ENCODE results near the gene C2orf72.

C2orf72 gene

DNA sequence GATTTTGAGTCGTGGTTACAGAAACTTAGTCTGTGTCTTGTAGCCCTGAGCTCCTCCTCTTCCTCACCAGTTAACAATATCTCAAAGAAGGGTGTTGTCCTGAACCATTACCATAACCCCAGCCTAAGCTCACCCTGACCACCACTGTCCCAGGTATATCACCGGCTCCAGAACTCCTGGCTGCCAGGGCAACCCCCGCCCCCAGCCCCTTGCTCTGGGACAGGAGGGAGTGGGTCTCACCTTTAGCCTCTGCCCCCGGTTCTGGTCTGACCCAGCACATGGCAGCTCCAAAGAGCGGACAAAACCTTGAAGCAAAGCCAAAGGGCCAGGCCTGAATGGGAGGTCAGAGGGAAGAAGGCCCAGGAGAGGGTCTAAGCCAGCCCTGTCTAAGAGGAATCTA lies 13.8 kb downstream of the C2orf72 start:
- no peak overlapping the region for H3K27ac ChIP-seq

DNA sequence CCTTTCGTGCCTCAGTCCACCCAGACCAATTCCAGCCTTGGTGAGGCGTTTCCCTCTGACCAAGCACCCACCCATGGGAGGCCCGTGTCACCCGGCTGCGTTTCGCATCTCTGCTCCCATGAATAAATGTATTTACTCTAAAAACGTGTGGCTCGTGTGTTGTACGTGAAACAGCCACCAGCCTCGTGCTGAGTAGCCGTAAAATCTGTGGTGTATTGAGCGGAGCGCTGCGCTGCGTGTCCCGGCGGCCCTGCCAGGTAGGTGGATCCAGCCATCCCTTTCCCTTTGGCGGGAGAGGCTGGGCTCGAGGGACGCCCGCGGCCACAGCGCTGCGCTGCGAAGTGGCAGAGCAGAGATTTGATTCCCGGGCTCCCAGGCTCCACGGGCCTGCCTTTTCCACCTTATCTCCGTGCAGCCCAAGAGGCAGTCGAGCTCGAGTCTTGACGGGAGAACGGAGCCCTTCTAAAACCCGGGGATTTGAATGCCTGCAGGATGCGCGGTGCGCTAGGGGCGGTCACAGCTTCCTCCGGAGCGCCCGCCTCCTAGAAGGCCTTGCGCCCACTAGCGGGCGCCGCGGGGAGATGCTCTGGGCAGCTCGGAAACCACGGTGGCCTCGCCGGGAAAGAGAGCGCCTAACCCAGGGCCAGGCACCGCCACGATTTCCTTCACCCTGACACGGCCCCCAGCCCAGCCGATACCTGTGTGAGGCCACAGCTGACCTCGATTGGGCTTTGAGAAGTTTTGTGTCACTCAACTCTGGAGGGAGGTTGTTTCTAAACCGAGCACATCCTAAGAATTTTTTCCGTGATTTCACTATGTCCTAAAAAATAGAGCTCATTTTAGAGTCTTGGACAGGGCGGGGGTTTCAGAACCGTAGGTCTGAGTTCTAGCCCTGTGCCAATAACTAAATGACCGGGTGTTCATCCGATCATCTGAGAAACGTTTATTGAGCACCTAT lies 15.4 kb downstream of the C2orf72 start:
- Histone ChIP-seq H3K4me1 (ENCODE audit: control insufficient read depth in 1 of 2, insufficient read depth in 1 of 2, low read depth in 1 of 2, low read length in 1 of 2) (peaks cover 12 to 19% of the 10 kb centered on the region in 2 experiments), H3K27ac (no peak overlapping the region), H3K4me3 (ENCODE audit: low read depth in 1 of 2, low read length in 1 of 2) (peak overlapping the region; percentile 56 to 69), H3K27me3 (peaks cover 73% of the 10 kb centered on the region), H3K36me3 (no peaks in the 10 kb centered on the region), H3K9me3 (no peaks in the 10 kb centered on the region)
- TF ChIP-seq, protein P1, sequence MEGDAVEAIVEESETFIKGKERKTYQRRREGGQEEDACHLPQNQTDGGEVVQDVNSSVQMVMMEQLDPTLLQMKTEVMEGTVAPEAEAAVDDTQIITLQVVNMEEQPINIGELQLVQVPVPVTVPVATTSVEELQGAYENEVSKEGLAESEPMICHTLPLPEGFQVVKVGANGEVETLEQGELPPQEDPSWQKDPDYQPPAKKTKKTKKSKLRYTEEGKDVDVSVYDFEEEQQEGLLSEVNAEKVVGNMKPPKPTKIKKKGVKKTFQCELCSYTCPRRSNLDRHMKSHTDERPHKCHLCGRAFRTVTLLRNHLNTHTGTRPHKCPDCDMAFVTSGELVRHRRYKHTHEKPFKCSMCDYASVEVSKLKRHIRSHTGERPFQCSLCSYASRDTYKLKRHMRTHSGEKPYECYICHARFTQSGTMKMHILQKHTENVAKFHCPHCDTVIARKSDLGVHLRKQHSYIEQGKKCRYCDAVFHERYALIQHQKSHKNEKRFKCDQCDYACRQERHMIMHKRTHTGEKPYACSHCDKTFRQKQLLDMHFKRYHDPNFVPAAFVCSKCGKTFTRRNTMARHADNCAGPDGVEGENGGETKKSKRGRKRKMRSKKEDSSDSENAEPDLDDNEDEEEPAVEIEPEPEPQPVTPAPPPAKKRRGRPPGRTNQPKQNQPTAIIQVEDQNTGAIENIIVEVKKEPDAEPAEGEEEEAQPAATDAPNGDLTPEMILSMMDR (IDR thresholded peaks at IDR 0.05), result peak; percentile 91

More for the DNA sequence above, 13.8 kb downstream of the C2orf72 start:
- Histone ChIP-seq H3K4me1 (ENCODE audit: control insufficient read depth in 1 of 2, insufficient read depth in 1 of 2, low read depth in 1 of 2, low read length in 1 of 2) (peaks cover 6 to 11% of the 10 kb centered on the region in 2 experiments), H3K4me3 (ENCODE audit: low read depth in 1 of 2, low read length in 1 of 2) (no peak overlapping the region), H3K27me3 (peaks cover 90% of the 10 kb centered on the region), H3K9me3 (no peaks in the 10 kb centered on the region), H3K36me3 (no peaks in the 10 kb centered on the region)
- TF ChIP-seq, protein P1 (IDR thresholded peaks at IDR 0.05), result no peak

DNA sequence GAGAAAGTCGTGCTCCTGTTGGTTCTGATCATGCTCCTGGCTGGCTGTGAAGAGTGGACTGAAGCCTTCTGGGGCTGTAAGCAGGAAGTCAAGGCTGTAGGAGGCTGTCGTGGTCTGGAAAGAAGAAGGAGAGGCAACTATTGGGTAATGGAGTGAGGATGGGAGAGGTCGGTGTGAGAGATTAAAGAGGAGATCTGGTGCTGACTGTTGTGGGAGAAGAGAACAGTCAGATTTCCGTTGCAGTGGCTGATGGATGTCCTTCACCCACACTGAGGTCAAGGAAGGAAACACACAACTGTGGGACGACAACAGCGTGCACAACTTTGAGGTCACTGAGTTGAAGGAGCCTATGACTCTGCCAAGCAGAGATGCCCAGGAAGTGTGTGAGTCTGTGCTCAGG lies 16.5 kb downstream of the C2orf72 start:
- no peaks in the 10 kb centered on the region for H3K9me3 ChIP-seq
- H3K27ac ChIP-seq, result no peak overlapping the region
- H3K27me3 ChIP-seq, result peaks cover 62% of the 10 kb centered on the region
- no peak overlapping the region for H3K4me3 ChIP-seq (ENCODE audit: low read depth in 1 of 2, low read length in 1 of 2)
- no peaks in the 10 kb centered on the region for H3K36me3 ChIP-seq
- peaks cover 23 to 28% of the 10 kb centered on the region in 2 experiments for H3K4me1 ChIP-seq (ENCODE audit: control insufficient read depth in 1 of 2, insufficient read depth in 1 of 2, low read depth in 1 of 2, low read length in 1 of 2)
- TF ChIP-seq, protein P1 (IDR thresholded peaks at IDR 0.05), result no peak

DNA sequence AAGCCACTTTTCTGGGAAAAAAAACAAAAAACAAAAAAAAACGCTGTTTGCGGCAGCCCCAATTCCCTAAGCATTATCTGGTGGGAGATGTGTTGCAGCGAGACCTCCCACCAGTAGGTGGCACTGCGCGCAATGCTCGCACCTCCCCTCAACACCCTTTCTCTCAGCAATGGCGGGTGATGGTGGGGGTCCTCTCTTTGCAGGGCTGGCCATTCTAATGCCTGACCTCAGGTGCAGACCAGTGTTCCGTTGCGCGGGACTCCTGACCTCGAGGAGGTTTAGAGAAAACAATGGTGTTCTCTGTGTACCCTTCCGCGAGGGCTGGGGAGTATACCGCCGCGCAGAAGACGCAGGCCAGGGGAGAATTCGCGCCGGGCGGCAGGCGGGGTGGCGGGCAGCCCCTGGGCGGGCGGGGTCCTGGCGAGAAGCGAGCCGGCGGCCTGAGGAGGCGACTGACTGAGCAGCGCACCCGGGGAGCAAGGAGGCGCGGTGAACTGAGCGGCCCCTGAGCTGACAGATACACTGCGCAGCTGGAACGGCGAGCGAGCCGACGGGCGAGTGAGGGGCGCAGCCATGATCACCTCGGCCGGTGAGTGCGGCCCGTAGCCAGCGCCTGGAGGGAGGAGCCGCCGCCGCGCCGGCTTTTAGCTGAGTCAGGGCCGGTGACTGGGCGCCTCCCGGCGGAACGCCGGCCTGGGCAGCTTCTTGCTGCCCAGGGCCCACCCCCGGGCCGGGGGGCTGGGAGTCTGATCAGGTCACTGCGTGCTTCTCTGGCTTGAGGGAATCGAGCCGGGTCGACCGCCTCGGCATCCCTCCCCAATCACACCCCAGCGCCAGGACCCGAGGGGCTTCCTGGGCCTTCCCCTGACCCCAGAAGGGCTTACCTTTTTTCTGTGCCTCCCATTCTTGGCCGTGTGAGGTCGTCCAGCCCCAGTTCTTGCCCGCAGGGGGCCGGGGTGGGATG lies 19.4 kb downstream of the C2orf72 start, which contains the start of gene PSMD1:
Gene PSMD1 (plus strand): TSS at position 415 of the 964 bp plus-strand sequence. CDS start 159 bp downstream, at position 574.
- peaks cover 34 to 46% of the 10 kb centered on the region in 2 experiments for H3K4me1 ChIP-seq (ENCODE audit: control insufficient read depth in 1 of 2, insufficient read depth in 1 of 2, low read depth in 1 of 2, low read length in 1 of 2)

More for the DNA sequence above, 19.4 kb downstream of the C2orf72 start, which contains the start of gene PSMD1:
- no peaks in the 10 kb centered on the region for H3K9me3 ChIP-seq
- TF ChIP-seq, protein P1 (IDR thresholded peaks at IDR 0.05), result peak; percentile 93
- H3K27ac ChIP-seq, result peak within 1 kb of the TSS; percentile 94
- H3K36me3 ChIP-seq, result peaks cover 7% of the 10 kb centered on the region
- peak within 1 kb of the TSS; percentile 88 to 99 for H3K4me3 ChIP-seq (ENCODE audit: low read depth in 1 of 2, low read length in 1 of 2)
- peaks cover 33% of the 10 kb centered on the region for H3K27me3 ChIP-seq
